Naive B cell (primary cell): ENCODE results near the gene CASP1. TPM values are rescaled to one million over a fixed set of nuclear protein-coding genes. Genes with fewer than 3 reads are reported as not detected.

Experiments used
- ATAC-seq, 2 donors: fragments of 150-1000 bp; cut with Tn5 transposase; 2 replicates each; pipeline ENCODE4 v1.10.0; 2021; ENCODE audit warnings: low read depth in 2 of 2, mild to moderate bottlenecking in 2 of 2, moderate library complexity in 2 of 2
- DNase-seq: peaks from one replicate; pipeline ENCODE4 v3.0.0; 2022
- H3K27ac Mint-ChIP-seq, 6 donors: one replicate each; pipeline ENCODE4 v1.8.0; 2020 to 2022; ENCODE audit warnings: mild to moderate bottlenecking in 6 of 6, mixed read lengths in 6 of 6, moderate library complexity in 5 of 6, inconsistent platforms in 2 of 6
- H3K27me3 Mint-ChIP-seq, 3 donors: one replicate each; pipeline ENCODE4 v1.8.0; 2021 to 2022; ENCODE audit warnings: mixed read lengths in 3 of 3, mild to moderate bottlenecking in 1 of 3
- H3K36me3 Mint-ChIP-seq, 2 donors: one replicate each; pipeline ENCODE4 v1.8.0; 2020 to 2022; ENCODE audit warnings: mixed read lengths in 2 of 2, inconsistent platforms in 1 of 2, mild to moderate bottlenecking in 1 of 2
- H3K4me1 Mint-ChIP-seq, 3 donors: one replicate each; pipeline ENCODE4 v1.8.0; 2020 to 2022; ENCODE audit warnings: mixed read lengths in 3 of 3, inconsistent platforms in 1 of 3, mild to moderate bottlenecking in 1 of 3, moderate library complexity in 1 of 3
- H3K4me3 Mint-ChIP-seq, 8 donors: one replicate each; pipeline ENCODE4 v1.8.0; 2020 to 2022; ENCODE audit warnings: mild to moderate bottlenecking in 8 of 8, mixed read lengths in 8 of 8, moderate library complexity in 8 of 8, inconsistent platforms in 2 of 8
- H3K9me3 Mint-ChIP-seq, 7 donors: one replicate each; pipeline ENCODE4 v1.8.0; 2020 to 2022; ENCODE audit warnings: mixed read lengths in 7 of 7, mild to moderate bottlenecking in 5 of 7, inconsistent platforms in 2 of 7, moderate library complexity in 1 of 7
- polyA plus RNA-seq, 6 donors: library from polyadenylated mRNA; unstranded; fragments of 300-500 nt; fragmentation: Illumina TruSeq; gene quantifications; one replicate each; pipeline ENCODE4 v1.2.3, GENCODE V29; 2021; ENCODE audit warnings: low read depth in 6 of 6

The CASP1 gene
- polyA plus RNA-seq, 6 donors from 2014 or later: 64.3 to 96.3 (median 73.6) TPM

GRCh38 chr11:104999721-105000120 lies 35.2 kb downstream of the CASP1 start:
- DNase-seq (no peak), ATAC-seq (no peak)
- Mint-ChIP-seq H3K27ac (no peak overlapping the region), H3K36me3 (no peaks in the 10 kb centered on the region), H3K9me3 (peaks cover 0 to 4% (median 0%) of the 10 kb centered on the region in 7 donors), H3K4me1 (peaks cover 4 to 8% (median 8%) of the 10 kb centered on the region in 3 donors), H3K4me3 (no peak overlapping the region), H3K27me3 (no peaks in the 10 kb centered on the region)

GRCh38 chr11:104997288-104997687 lies 37.7 kb downstream of the CASP1 start:
- no peak for DNase-seq
- no peak overlapping the region for H3K27ac Mint-ChIP-seq
- H3K36me3 Mint-ChIP-seq: no peaks in the 10 kb centered on the region
- H3K27me3 Mint-ChIP-seq: no peaks in the 10 kb centered on the region
- no peak overlapping the region for H3K4me3 Mint-ChIP-seq
- peaks cover 0 to 7% (median 0%) of the 10 kb centered on the region in 7 donors for H3K9me3 Mint-ChIP-seq
- peaks cover 4 to 8% (median 8%) of the 10 kb centered on the region in 3 donors for H3K4me1 Mint-ChIP-seq
- no peak for ATAC-seq

GRCh38 chr11:104995001-104995408 lies 39.9 kb downstream of the CASP1 start:
- DNase-seq (no peak), ATAC-seq (no peak)
- no peaks in the 10 kb centered on the region for H3K4me1 Mint-ChIP-seq
- H3K27ac Mint-ChIP-seq: no peak overlapping the region
- H3K27me3 Mint-ChIP-seq: no peaks in the 10 kb centered on the region
- no peaks in the 10 kb centered on the region for H3K36me3 Mint-ChIP-seq
- H3K9me3 Mint-ChIP-seq: peaks cover 0 to 7% (median 0%) of the 10 kb centered on the region in 7 donors
- no peak overlapping the region for H3K4me3 Mint-ChIP-seq

GRCh38 chr11:104992781-104993180 lies 42.2 kb downstream of the CASP1 start:
- Mint-ChIP-seq H3K4me3 (no peak overlapping the region), H3K27ac (no peak overlapping the region), H3K27me3 (peaks cover 0 to 8% (median 0%) of the 10 kb centered on the region in 3 donors), H3K36me3 (peaks cover 0 to 4% of the 10 kb centered on the region in 2 donors), H3K4me1 (no peaks in the 10 kb centered on the region), H3K9me3 (peaks cover 0 to 12% (median 5%) of the 10 kb centered on the region in 7 donors)
- no peak for ATAC-seq
- DNase-seq: no peak

- DNase-seq (no peak), ATAC-seq (no peak)
- Mint-ChIP-seq H3K4me3 (no peak overlapping the region), H3K27ac (peak overlapping the region in 1 of 6 donors; percentile 47), H3K9me3 (peaks cover 0 to 15% (median 5%) of the 10 kb centered on the region in 7 donors), H3K27me3 (peaks cover 0 to 16% (median 0%) of the 10 kb centered on the region in 3 donors), H3K36me3 (peaks cover under 1 to 4% of the 10 kb centered on the region in 2 donors), H3K4me1 (no peaks in the 10 kb centered on the region)
Observed at GRCh38 chr11:104991994-104992393, 43.0 kb downstream of the CASP1 start.

- H3K27ac Mint-ChIP-seq: no peak overlapping the region
- H3K36me3 Mint-ChIP-seq: peaks cover 4 to 9% of the 10 kb centered on the region in 2 donors
- no peaks in the 10 kb centered on the region for H3K4me1 Mint-ChIP-seq
- DNase-seq (no peak), ATAC-seq (no peak)
- peaks cover 0 to 22% (median 0%) of the 10 kb centered on the region in 3 donors for H3K27me3 Mint-ChIP-seq
- H3K9me3 Mint-ChIP-seq: peaks cover 0 to 15% (median 5%) of the 10 kb centered on the region in 7 donors
- H3K4me3 Mint-ChIP-seq: no peak overlapping the region
Observed at GRCh38 chr11:104984808-104985207, 50.1 kb downstream of the CASP1 start.

- no peak for ATAC-seq
- H3K27me3 Mint-ChIP-seq: no peaks in the 10 kb centered on the region
- DNase-seq: no peak
- no peak overlapping the region for H3K4me3 Mint-ChIP-seq
- no peaks in the 10 kb centered on the region for H3K4me1 Mint-ChIP-seq
- H3K27ac Mint-ChIP-seq: no peak overlapping the region
- H3K36me3 Mint-ChIP-seq: peaks cover 0 to 8% of the 10 kb centered on the region in 2 donors
- H3K9me3 Mint-ChIP-seq: peaks cover 0 to 4% (median 0%) of the 10 kb centered on the region in 7 donors
Observed at GRCh38 chr11:104979839-104980238, 55.1 kb downstream of the CASP1 start.

Other genes with a start within 250 kb of the CASP1 start
- gene CASP12, start 136.7 kb downstream of the CASP1 start, polyA plus RNA-seq: under 1 TPM in 2 of 6 donors, not detected in 4; 0.31 to 0.45 TPM
- gene CASP4, start 66.6 kb downstream of the CASP1 start, polyA plus RNA-seq: 100 to 1,000 TPM; 109 to 134 (median 118) TPM
- gene CASP5, start 12.0 kb downstream of the CASP1 start, polyA plus RNA-seq: not detected
- gene CARD16, start 10.2 kb upstream of the CASP1 start, polyA plus RNA-seq: 100 to 1,000 TPM; 178 to 246 (median 207) TPM
- gene CARD18, start 104.6 kb upstream of the CASP1 start, polyA plus RNA-seq: not detected